ENCODE measurements around the gene SLC25A41. TPM values are rescaled to one million over a fixed set of nuclear protein-coding genes. Genes with fewer than 3 reads are reported as not detected.

The SLC25A41 gene
- total and polyA plus RNA-seq, 2 of the 13 experiments (the other 11 are each of a cell fraction or from before 2014, with no cell fraction given): 0.33 to 0.95 TPM

DNA sequence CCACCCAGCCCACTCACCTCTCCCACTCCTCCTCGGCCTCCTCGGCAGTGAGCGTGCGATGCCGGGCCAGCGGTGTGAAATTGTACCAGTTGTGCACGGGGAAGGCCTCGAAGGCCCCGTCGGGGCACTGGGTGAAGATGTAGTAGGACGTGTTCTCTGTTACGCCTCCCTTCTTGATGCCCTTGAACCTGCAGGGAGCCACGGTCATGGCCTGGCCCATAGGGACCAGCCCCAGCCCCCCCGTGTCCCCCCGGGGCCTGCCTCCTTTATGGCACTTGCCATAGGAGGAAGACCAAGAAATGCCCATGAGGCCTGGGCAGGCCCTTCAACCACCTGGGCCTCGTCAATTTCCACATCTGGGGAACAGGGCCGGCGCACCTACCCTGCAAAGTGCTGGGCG is 46.2 kb downstream of the SLC25A41 start (continued):
- TF ChIP-seq ZBTB4 (CRISPR knock-in tag; IDR thresholded peaks at IDR 0.05; ENCODE audit: borderline replicate concordance): no peak

DNA sequence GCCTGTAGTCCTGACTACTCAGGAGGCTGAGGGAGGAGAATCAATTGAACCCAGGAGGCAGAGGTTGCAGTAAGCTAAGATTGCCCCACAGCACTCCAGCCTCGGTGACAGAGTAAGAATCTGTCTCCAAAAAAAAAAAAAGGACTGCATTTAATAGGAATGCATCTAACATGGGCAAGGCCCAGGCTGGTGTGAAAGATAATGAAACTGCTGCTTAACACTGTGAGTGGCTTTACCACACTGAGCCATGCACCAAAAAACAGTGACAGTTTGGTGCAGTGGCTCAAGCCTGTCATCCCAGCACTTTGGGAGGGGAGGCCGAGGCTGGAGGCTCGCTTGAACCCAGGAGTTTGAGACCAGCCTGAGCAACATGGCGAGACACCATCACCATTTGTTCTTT is 49.2 kb downstream of the SLC25A41 start:
- BruUV-seq (replicated peaks): no TSS peak
- Histone ChIP-seq H3K4me2 (ENCODE audit: low read depth, low read length) (no peak overlapping the region), H3K27ac (ENCODE audit: extremely low read length, insufficient read depth, low read length) (no peak overlapping the region), H2AFZ (ENCODE audit: low read length) (no peak overlapping the region), H3K9me3 (ENCODE audit: low read length) (no peaks in the 10 kb centered on the region), H3K4me3 (replicated peaks in 1 of 3; ENCODE audit: insufficient read depth in 1 of 3, low read depth in 2 of 3, low read length in 3 of 3) (no peak overlapping the region), H3K9ac (ENCODE audit: insufficient read depth, low read depth, low read length) (no peak overlapping the region), H3K27me3 (ENCODE audit: control insufficient read depth in 1 of 2, insufficient read depth in 2 of 2, low read length in 2 of 2) (no peaks in the 10 kb centered on the region), H3K36me3 (replicated peaks in 1 of 2; ENCODE audit: control insufficient read depth in 1 of 2, insufficient read depth in 2 of 2, low read length in 2 of 2) (peaks cover 30 to 72% of the 10 kb centered on the region in 2 experiments), H3K4me1 (ENCODE audit: insufficient read depth, low read length) (no peaks in the 10 kb centered on the region), H3K79me2 (ENCODE audit: insufficient read depth, low read length) (no peaks in the 10 kb centered on the region), H4K20me1 (ENCODE audit: insufficient read depth, low read length) (peaks cover 3% of the 10 kb centered on the region; the same call in 1 of the 2 replicates)
- intact Hi-C loops (cut with micrococcal nuclease; ENCODE audit: unreplicated experiment): no loop called here
- in situ Hi-C loops (cut with HindIII; ENCODE audit: extremely low pct_ligation_motif_present, low pct_unique_long_range_greater_than_20kb): no loop called here
- FAIRE-seq: no peak
- POLR2A ChIA-PET: no interaction called here
- CTCF ChIA-PET (ENCODE audit: low intra/inter-chr PET ratio, low total read pairs): no interaction called here
- 99% methylated on average over 4 of the region's 4 CpGs for WGBS (ENCODE audit: low lambda C conversion rate)
- TF ChIP-seq ZNF660 (CRISPR knock-in tag; IDR thresholded peaks at IDR 0.05; ENCODE audit: borderline replicate concordance, low read depth) (no peak), ZNF672 (CRISPR knock-in tag; IDR thresholded peaks at IDR 0.05) (no peak), ZNF101 (CRISPR knock-in tag; IDR thresholded peaks at IDR 0.05; ENCODE audit: borderline replicate concordance, low read depth) (no peak)
- no peak for ATAC-seq
- no peak for DNase-seq (ENCODE audit: low spot score)

All from HepG2 (cell line).